Stimulated activated CD4-positive, alpha-beta T cell treated with anti-CD3 and anti-CD28 coated beads, Interleukin-12 subunit alpha, Interleukin-12 subunit beta, amount 100 ng/mL, for 48 hours (primary cell): ENCODE measurements around the gene PIGO.

ENCODE experiments used
- DNase-seq, 3 donors: peaks; one replicate each; pipeline ENCODE4 v3.0.0-alpha.2; 2020; ENCODE audit warnings: low read depth in 2 of 3, low spot score in 1 of 3

PIGO gene

GRCh38 chr9:35072461-35073278 is 23.7 kb downstream of the PIGO start, which contains the start of gene VCP:
VCP (minus strand) TSS chr9:35072625; CDS start chr9:35072353, 272 bp downstream.
- peak; percentile 91 to 97 (median 95) for DNase-seq

GRCh38 chr9:35071814-35072460 is 24.5 kb downstream of the PIGO start:
- DNase-seq = peak; percentile 38 to 71 (median 53)

GRCh38 chr9:35070823-35071813 is 25.3 kb downstream of the PIGO start:
- no peak for DNase-seq

GRCh38 chr9:35069020-35069419 is 27.4 kb downstream of the PIGO start:
- DNase-seq = no peak

GRCh38 chr9:35067056-35067455 is 29.3 kb downstream of the PIGO start:
- no peak for DNase-seq

GRCh38 chr9:35060548-35061207 is 35.7 kb downstream of the PIGO start:
- DNase-seq = no peak

GRCh38 chr9:35059438-35059837 is 37.0 kb downstream of the PIGO start:
- no peak for DNase-seq

- no peak for DNase-seq
Measured at GRCh38 chr9:35057271-35057620, 39.1 kb downstream of the PIGO start.

GRCh38 chr9:35056571-35057270 is 39.7 kb downstream of the PIGO start:
- DNase-seq = no peak

GRCh38 chr9:35054871-35055644 is 41.3 kb downstream of the PIGO start:
- DNase-seq = no peak

GRCh38 chr9:35054185-35054835 is 42.1 kb downstream of the PIGO start:
- no peak for DNase-seq

GRCh38 chr9:35051069-35051967 is 45.1 kb downstream of the PIGO start:
- DNase-seq = peak in 2 of 3 donors; percentile 37 to 48

- DNase-seq = no peak
Measured at GRCh38 chr9:35048511-35048910, 47.9 kb downstream of the PIGO start.

- DNase-seq = no peak
Measured at GRCh38 chr9:35044071-35044470, 52.3 kb downstream of the PIGO start.

GRCh38 chr9:35042891-35043545 is 53.4 kb downstream of the PIGO start:
- no peak for DNase-seq

- DNase-seq = no peak
Measured at GRCh38 chr9:35042081-35042604, 54.2 kb downstream of the PIGO start.
